Endodermal cell (in vitro differentiated cells): ENCODE data around the gene RTP3. TPM values are rescaled to one million over a fixed set of nuclear protein-coding genes. Genes with fewer than 3 reads are reported as not detected.

Experiments
- DNase-seq: peaks from one replicate; pipeline ENCODE4 v3.0.0-alpha.2; 2017
- H3K27ac ChIP-seq: 2 replicates; pipeline ENCODE4 v1.5.1; 2013; ENCODE audit warnings: mild to moderate bottlenecking, low read depth, low read length, moderate library complexity
- H3K27me3 ChIP-seq: 2 replicates; pipeline ENCODE4 v1.6.1; 2013; ENCODE audit warnings: mild to moderate bottlenecking, low read length, moderate library complexity; ENCODE audit not compliant: insufficient read depth, control insufficient read depth, poor library complexity, severe bottlenecking
- H3K36me3 ChIP-seq: 2 replicates; pipeline ENCODE4 v1.7.0; 2013; ENCODE audit warnings: mild to moderate bottlenecking, low read length, moderate library complexity; ENCODE audit not compliant: control insufficient read depth, insufficient read depth
- H3K4me1 ChIP-seq: one replicate; pipeline ENCODE4 v1.7.0; 2013; ENCODE audit warnings: low read length; ENCODE audit not compliant: control insufficient read depth, insufficient read depth
- H3K4me3 ChIP-seq: 2 replicates; pipeline ENCODE4 v1.5.1; 2013; ENCODE audit warnings: mild to moderate bottlenecking, low read length, moderate library complexity
- H3K9ac ChIP-seq: 2 replicates; pipeline ENCODE4 v1.6.1; 2013; ENCODE audit warnings: mild to moderate bottlenecking, low read length, moderate library complexity; ENCODE audit not compliant: poor library complexity, severe bottlenecking; ENCODE audit errors: extremely low read depth
- H3K9me3 ChIP-seq: 2 replicates; pipeline ENCODE4 v1.6.1; 2013; ENCODE audit warnings: mild to moderate bottlenecking, low read length, moderate library complexity; ENCODE audit not compliant: control insufficient read depth
- H3K27ac Mint-ChIP-seq: 2 replicates; pipeline ENCODE4 v1.8.0; 2020; ENCODE audit warnings: mixed read lengths
- H3K27me3 Mint-ChIP-seq: 2 replicates; pipeline ENCODE4 v1.8.0; 2021; ENCODE audit warnings: mild to moderate bottlenecking, mixed read lengths; ENCODE audit not compliant: insufficient read depth
- H3K36me3 Mint-ChIP-seq: 2 replicates; pipeline ENCODE4 v1.8.0; 2020; ENCODE audit warnings: low read depth, mixed read lengths
- H3K4me1 Mint-ChIP-seq: 2 replicates; pipeline ENCODE4 v1.8.0; 2020; ENCODE audit warnings: mixed read lengths
- H3K4me3 Mint-ChIP-seq: 2 replicates; pipeline ENCODE4 v1.8.0; 2020; ENCODE audit warnings: mild to moderate bottlenecking, moderate library complexity, mixed read lengths
- H3K9me3 Mint-ChIP-seq: 2 replicates; pipeline ENCODE4 v1.8.0; 2020; ENCODE audit warnings: mild to moderate bottlenecking, mixed read lengths
- CTCF ChIP-seq: fragments of 200-600 bp; sonication (generic); conservative IDR thresholded peaks from 2 replicates; pipeline ENCODE4 v1.5.0; 2021; ENCODE audit warnings: antibody characterized with exemption, mild to moderate bottlenecking
- WGBS, 2 experiments: methylation state at CpG; one replicate each; pipeline versions ENCODE4 v1.1.5 to v1.1.7; 2013; ENCODE audit warnings: missing lambda C conversion rate in 2 of 2, mixed read lengths in 1 of 2; ENCODE audit not compliant: insufficient coverage in 1 of 2, insufficient read length in 1 of 2; 5-methylcytosine and 5-hydroxymethylcytosine counted together
- total RNA-seq, 2 donors: library from RNA; stranded (reverse); fragmentation: NEBNext Ultra II Directional in 1 of 2; extraction: Animal tissue kit (Norgen Biotek cat#: 25700) in 1 of 2; gene quantifications; 2 replicates in 1 of 2; 3 replicates in 1 of 2; pipeline ENCODE4 v1.2.1, GENCODE V29; 2021

RTP3 gene
- total RNA-seq, 2 donors from 2014 or later, result not detected

GRCh38 chr3:46471371-46471914, 26.3 kb upstream of the RTP3 start:
- Histone ChIP-seq H3K27me3 (no peaks in the 10 kb centered on the region), H3K4me1 (no peaks in the 10 kb centered on the region), H3K27ac (no peak overlapping the region), H3K4me3 (no peak overlapping the region), H3K36me3 (no peaks in the 10 kb centered on the region), H3K9ac (no peak overlapping the region), H3K9me3 (peaks cover 5% of the 10 kb centered on the region)
- no peak overlapping the region for H3K4me3 Mint-ChIP-seq
- H3K27ac Mint-ChIP-seq, result no peak overlapping the region
- H3K9me3 Mint-ChIP-seq, result peaks cover 14% of the 10 kb centered on the region
- peaks cover 17% of the 10 kb centered on the region for H3K27me3 Mint-ChIP-seq
- no peaks in the 10 kb centered on the region for H3K4me1 Mint-ChIP-seq
- TF ChIP-seq CTCF, result no peak
- 97 to 100% methylated on average over 2 to 4 of the region's 5 CpGs for WGBS, 2 experiments
- peak; percentile 24 for DNase-seq
- peaks cover 2% of the 10 kb centered on the region for H3K36me3 Mint-ChIP-seq

- H3K27ac Mint-ChIP-seq, result no peak overlapping the region
- peaks cover 9% of the 10 kb centered on the region for H3K27me3 Mint-ChIP-seq
- H3K4me1 Mint-ChIP-seq, result no peaks in the 10 kb centered on the region
- H3K9ac ChIP-seq, result no peak overlapping the region
- H3K36me3 Mint-ChIP-seq, result peaks cover 2% of the 10 kb centered on the region
- H3K4me3 Mint-ChIP-seq, result no peak overlapping the region
- no peak overlapping the region for H3K4me3 ChIP-seq
- peak; percentile 29 for DNase-seq
- no peak for TF ChIP-seq CTCF
- 86 to 100% methylated on average over 2 of the region's 2 CpGs for WGBS, 2 experiments
- H3K27ac ChIP-seq, result no peak overlapping the region
- peaks cover 5% of the 10 kb centered on the region for H3K9me3 ChIP-seq
- no peaks in the 10 kb centered on the region for H3K36me3 ChIP-seq
- H3K4me1 ChIP-seq, result no peaks in the 10 kb centered on the region
- H3K27me3 ChIP-seq, result no peaks in the 10 kb centered on the region
- H3K9me3 Mint-ChIP-seq, result peaks cover 14% of the 10 kb centered on the region
These were observed 25.0 kb upstream of the RTP3 start for GRCh38 chr3:46472736-46473135.

DNA sequence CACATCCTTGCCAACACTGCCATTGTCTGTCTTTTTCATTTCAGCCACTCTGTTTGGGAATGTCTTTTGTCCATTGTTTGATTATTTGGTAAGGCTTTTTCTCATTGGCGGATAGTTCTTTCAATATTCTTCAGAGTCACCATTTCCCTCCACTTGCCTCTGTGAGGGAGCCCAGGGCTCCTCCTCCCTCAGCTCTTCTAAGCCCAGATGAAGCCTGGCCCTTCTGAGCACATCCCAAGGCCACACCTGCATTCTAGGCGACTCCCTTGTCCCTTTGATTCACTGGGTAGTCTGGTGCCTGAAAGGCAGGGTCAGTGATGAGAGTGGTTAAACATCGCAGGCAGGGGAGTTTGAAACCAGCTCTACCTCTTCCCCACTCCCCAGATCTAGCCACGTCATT, 20.6 kb upstream of the RTP3 start:
- whole genome bisulfite sequencing, 2 experiments, result 83 to 100% methylated on average over 1 to 4 of the region's 4 CpGs
- Mint-ChIP-seq H3K36me3 (peaks cover 2% of the 10 kb centered on the region), H3K27ac (no peak overlapping the region), H3K4me1 (no peaks in the 10 kb centered on the region), H3K27me3 (peaks cover 8% of the 10 kb centered on the region), H3K4me3 (no peak overlapping the region), H3K9me3 (peaks cover 14% of the 10 kb centered on the region)
- no peak overlapping the region for H3K9ac ChIP-seq
- TF ChIP-seq CTCF, result no peak
- DNase-seq, result peak; percentile 48
- H3K27ac ChIP-seq, result no peak overlapping the region
- no peak overlapping the region for H3K4me3 ChIP-seq
- H3K36me3 ChIP-seq, result no peaks in the 10 kb centered on the region
- peaks cover 5% of the 10 kb centered on the region for H3K9me3 ChIP-seq
- no peaks in the 10 kb centered on the region for H3K27me3 ChIP-seq
- no peaks in the 10 kb centered on the region for H3K4me1 ChIP-seq
